NOMO-1 treated with dmso at 0.1 percent for 144 hours (cell line): Measurements from ENCODE around the gene MAN2B1.
"Not testable (repeated sequence)": the region's sequence is repeated elsewhere in the genome, so short reads cannot be mapped to it uniquely, and the experiment has no call there.

Source experiments
- DNase-seq: peaks from one replicate; lab custom pipeline; 2025; ENCODE audit not compliant: unreplicated experiment; lab: John Stamatoyannopoulos, UW

MAN2B1 gene

DNA sequence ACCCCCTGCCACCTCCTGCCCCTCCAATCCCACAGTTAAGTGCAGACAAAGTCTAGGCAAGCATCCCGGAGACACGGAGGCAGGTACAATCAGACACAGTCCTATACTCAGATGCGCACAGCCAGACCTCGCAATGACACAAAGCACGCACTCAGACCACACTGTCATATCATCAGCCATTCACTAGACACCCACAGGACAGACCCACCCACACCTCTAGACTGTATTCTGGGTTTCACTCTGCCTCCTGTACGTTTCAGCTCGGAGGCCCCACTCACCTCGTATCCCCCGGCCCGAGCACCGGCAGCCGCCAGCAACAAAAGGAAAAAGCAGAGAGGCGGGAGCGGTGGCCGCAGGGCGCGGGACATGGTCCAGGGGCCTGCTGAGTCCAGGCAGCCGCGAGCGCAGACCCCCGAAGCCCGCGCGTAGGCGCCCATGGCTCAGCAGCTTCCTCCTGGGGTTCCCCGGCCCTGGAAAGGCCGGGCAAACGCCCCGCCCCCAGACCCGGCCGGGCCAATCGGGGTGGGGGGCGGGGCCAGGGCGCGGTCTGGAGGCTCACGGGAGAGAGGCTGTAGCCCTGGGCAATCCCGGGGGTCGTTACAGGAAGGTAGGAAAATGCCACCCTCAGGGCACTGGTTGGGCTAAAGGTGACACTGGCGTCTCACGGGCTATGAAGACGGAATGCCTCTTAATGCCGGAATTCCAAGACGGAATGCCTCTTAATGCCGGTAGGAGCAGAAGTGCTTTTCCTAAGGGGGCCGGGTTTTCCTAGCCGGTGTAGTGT is at the start of gene MAN2B1, which contains the start of gene WDR83:
Gene MAN2B1 (minus strand): TSS at position 478 of the 784 bp plus-strand sequence. CDS start 41 bp downstream, at position 437.
Gene WDR83 (plus strand): TSS at position 543 of the 784 bp plus-strand sequence. CDS start 2,984 bp downstream, outside the sequence.
- DNase-seq = peak; percentile 46

DNA sequence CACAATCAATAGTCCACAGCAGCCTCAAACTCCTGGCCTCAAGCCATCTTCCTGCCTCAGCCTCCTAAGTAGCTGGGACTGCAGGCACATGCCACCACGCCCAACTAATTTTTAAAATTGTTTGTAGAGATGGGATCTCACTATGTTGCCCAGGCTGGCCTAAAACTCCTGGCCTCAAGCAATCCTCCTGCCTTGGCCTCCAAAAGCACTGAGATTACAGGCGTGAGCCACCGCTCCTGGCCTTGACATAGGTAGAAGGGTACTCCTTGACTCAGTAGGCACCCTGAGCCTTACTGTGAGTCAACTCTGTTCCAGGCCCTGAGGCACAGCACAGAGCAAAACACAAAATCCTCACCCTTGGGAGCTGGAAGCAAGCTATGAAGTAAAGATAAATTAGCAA is 49.4 kb upstream of the MAN2B1 start:
- DNase-seq = no peak

DNA sequence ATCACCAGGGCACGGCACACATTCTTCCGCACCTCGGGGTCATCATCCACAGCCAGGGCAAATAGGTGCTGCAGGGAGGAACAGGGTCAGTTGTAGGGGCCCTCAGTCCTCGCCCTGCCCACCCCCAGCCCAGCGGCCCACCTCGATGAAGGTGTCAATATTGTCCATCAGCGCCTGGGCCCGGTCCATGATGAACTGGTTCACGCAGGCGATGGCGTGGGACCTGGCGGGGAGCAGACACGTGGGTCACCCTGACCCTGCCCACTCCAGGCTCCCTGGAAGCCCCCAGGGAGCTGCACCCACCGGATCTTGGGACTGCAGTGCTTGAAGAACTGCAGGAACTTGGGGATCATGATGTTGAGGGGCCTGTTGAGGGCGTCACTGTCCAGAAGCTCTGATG is 48.6 kb upstream of the MAN2B1 start:
- DNase-seq = no peak

DNA sequence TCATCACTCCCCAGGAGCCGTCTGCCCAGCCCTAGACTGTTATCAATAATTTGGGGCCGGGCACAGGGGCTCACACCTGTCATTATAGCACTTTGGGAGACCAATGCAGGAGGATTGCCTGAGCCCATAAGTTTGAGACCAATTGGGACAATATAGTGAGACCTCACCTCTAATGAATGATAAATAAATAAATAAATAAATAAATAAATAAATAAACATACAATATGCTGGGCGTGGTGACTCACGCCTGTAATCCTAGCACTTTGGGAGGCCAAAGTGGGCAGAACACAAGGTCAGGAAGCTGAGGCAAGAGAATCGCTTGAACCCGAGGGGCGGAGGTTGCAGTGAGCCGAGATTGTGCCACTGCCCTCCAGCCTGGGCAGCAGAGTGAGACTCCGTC is 46.8 kb upstream of the MAN2B1 start:
- DNase-seq = not testable (repeated sequence)

DNA sequence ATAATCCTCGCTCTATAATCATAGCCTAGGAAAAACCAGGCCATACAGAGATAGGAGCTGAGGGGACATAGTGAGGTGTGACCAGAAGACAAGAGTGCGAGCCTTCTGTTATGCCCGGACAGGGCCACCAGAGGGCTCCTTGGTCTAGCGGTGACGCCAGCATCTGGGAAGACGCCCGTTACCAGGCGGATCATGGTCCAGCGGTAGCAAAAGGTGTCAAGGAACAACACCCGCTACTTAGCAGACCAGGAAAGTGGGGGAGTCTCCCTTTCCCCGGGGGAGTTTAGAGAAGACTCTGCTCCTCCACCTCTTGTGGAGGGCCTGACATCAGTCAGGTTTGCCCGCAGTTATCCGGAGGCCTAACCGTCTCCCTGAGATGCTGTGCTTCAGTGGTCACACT is 45.5 kb upstream of the MAN2B1 start:
- DNase-seq = not testable (repeated sequence)

DNA sequence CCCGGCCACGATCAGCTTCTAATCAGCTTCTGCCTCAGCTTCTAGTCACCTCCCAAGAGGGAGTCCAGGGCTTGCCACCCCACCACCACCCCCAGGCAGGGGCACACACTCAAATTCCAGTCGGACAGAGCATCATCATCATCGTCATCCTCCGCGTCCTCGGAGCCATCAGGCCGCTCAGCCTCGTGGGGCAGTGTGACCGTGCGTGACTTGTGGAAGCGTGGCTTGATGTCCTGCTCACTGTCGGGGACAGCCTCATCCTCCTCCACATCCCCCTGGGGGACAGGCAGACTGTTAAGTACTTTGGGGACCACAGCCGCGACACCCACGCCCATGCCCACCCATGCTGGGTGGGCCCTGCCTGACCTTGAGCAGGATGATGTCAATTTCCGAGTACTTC is 44.6 kb upstream of the MAN2B1 start:
- no peak for DNase-seq

DNA sequence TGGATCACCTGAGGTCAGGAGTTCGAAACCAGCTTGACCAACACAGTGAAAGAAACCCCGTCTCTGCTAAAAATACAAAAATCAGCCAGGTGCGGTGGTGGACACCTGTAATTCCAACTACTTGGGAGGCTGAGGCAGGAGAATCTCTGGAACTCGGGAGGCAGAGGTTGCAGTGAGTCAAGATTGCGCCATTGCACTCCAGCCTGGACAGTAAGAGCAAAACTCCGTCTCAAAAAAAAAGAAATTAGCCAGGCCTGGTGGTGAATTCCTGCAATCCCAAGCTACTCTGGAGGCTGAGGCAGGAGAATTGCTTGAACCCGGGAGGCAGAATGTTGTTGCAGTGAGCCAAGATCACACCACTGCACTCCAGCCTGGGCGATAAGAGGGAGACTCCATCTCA is 42.1 kb upstream of the MAN2B1 start:
- no peak for DNase-seq

DNA sequence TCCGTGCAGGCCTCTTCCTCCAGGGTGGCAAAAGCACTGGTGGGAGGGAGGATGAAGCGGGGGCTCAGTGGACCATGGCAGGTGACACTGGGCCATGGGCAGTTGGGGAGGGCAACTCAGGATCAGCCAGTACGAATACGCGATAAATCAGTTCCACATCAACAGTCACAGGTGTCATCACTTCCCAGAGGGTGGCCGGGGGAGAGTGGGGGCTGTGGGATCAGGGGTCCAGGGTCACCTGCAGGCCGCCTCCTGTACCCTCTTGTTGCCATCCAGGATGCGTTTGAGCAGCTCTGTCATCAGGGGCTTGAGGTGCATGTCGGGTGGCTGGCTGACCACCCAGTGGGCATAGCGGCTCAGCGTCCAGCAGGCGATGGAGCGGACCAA is 39.8 kb upstream of the MAN2B1 start:
- no peak for DNase-seq

DNA sequence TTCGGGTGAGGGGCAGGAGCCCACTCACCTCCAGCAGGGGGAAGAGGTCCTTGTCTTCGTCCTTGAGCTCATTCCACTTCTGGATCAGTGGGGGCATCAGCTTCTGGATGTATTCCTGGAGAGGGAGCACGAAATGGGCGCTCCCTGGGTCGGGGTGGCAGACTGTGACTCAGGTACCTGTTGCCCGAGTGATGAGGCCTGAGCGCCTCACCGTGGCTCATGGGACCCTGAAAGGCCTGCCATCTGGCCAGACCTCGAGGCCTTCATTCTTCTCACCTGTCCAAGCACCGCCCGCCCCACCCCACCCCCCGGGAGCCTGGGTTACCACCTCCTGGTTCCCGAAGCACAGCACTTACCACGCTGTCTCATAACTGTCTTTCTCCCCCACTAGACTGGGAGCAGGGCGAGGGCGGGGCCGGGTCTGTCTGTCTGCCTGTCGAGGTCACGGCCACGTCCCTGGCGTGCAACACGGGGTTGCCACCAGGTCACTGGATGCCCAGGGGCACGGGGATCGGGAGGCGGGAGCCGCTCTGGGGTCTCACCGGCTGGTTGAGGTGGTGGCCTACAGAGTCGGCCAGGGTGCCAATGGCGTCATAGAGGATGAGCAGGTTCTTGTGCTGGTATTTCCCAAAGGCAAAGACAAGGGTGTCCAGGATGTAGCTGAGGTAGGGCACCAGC is 39.3 kb upstream of the MAN2B1 start:
- no peak for DNase-seq

DNA sequence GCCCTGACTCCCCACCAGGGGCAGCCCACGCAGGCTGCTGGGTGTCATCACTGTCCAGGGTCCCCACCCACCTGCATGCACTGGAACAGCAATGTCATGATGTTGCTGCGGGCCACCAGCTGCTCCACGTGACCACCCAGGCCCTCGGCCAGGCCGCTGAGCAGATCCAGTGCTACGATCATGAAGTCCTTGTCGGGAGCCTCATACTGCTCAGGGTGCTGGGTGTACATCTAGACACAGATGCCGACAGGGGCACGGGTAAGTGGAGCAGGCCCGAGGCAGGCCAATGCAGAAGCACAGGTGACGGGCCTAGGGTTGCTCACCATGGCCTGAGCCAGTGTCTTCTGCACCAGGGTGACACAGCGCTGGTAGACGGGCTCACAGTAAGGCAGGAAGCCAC is 38.6 kb upstream of the MAN2B1 start:
- DNase-seq = no peak

DNA sequence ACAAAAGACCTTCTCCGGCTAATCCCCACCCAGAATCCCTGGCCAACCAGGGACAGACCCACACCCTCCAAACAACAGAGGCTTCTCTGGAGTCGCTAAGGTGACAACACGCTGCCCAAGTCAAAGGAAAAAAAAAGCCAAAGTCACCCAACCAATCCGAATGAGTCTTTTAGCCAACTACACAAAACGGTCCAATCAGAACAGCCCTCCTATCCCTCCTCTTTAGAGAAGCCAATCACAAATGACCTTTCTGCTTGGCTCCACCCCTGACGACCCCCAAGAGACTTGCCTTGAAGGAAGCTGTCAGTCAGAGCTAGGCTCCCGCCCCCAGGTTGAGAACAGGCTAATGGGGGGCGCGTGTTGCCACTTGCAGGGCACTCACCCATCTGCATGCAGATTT is 36.5 kb upstream of the MAN2B1 start:
- no peak for DNase-seq

DNA sequence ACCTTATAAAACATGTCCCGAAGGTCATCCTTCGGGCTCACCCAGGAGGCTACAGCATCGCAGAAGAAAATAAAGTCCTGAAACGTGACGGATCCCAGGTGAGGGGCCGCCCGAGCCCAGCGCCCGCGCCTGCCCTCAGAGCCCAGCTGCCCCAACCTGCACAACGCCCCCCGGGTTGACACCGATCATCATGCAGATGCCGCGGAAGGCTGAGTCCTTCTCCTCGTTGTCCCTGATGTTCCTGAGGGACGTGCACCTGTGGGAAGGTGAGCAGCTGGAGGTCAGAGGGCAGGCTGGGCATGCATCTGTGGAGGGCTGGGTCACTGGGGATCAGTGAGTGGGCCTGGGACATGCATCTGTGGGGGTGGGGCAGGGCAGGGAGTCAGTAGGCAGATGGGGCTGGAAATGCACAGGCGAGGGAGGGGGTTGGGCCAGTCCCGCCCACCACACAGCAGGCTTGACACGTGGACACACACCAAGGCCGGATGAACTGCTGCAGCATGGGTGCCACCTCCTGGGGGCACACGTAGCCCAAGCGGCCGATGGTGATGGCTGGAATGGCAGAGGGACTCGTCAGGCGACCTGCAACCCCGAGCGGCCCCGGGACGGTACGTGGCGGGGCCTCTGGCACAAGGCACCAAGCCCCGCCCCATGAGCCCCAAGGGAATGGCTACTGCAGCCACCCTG is 35.2 kb upstream of the MAN2B1 start:
- no peak for DNase-seq

DNA sequence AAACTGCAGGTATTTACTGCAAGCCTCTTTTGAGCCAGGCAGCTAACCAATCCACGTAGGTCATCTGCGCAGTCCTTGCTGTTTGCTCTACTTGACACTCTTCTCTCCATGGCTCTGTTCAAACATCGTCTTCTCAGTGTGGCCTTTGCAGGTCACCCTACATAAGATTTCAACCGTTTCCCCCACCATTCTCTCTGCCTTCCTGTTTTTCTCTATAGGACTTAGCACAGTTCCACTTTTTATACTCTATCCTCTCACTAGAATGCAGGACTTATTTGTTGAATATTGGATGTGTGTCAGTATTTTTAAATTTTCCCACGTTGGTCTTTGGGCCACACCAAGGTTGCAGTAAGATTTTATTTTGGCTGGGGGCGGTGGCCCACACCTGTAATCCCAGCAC is 31.6 kb upstream of the MAN2B1 start:
- DNase-seq = no peak

DNA sequence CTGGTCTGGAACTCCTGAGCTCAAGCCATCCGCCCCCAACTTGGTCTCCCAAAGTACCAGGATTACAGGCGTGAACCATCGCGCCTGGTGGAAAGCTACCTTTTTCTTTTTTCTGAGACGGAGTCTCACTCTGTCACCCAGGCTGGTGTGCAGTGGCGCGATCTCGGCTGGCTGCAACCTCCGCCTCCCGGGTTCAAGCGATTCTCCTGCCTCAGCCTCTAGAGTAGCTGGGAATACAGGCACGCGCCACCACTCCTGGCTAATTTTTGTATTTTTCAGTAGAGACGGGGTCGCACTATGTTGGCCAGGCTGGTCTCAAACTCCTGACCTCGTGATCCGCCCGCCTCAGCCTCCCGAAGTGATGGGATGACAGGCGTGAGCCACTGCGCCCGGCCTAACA is 30.9 kb upstream of the MAN2B1 start:
- not testable (repeated sequence) for DNase-seq

DNA sequence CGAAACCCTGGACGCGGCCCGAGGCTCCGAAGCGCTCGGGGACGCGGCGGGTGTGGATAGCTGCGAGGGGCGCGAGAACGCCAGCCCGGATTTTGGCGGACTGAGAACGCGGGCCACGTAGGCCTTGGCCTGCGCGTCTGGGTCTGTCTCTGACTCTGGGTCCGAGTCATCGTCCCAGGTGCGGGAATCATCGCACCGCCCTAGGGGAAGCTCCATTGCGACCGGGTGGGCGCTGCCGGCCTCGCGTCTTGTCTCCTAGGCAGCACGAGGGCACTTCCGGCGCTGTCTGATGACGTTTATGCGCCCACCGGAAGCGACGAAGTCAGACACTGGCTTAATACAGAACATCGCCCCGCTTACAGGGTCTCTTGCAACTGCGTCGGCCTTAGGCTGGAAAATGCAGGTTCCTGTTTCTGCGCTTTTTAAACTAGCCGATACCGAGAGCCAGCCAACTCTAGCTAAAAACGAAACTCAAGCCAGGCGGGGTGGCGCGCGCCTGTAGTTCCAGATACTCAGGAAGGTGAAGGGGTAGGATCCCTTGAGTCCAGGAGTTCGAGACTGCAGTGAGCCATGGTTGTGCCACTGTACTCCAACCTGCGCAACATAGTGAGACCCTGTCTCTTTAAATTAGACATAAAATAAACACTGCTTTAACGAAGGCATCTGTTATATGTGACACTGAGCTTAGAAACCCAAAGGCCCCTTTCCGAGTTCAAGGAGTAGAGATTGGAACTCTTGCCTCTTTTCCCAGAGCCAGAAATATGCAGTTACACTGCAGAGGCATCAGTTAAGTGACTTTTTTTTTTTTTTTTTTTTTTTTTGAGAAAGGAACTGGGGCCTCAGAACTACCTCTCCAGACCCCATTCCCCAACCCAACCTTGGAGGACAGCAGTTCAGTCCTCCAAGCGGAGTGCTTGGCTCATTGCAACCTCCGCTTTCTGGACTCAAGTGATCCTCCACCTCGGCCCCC is 30.1 kb upstream of the MAN2B1 start, which contains the start of gene FBXW9:
Gene FBXW9 (minus strand): TSS at position 266 of the 970 bp plus-strand sequence. CDS start 50 bp downstream, at position 216.
- DNase-seq = peak; percentile 83

DNA sequence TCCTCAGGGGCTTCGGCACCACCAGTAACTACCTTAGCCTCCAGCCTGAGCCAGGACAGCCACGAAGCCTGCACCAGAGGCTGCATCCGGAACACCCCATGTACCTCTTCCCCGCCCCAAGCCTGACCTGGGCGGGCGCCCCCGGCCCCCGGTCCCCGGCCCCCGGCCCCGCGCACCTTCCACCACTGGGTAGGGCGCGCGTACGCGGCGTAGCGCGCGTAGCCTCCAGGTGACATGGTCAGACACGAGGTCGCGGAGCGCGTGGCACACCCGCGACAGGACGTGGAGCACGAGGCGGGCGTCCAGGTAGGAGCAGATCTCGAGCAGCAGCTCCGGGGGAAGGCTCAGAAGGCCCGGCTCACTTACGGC is 29.4 kb upstream of the MAN2B1 start:
- no peak for DNase-seq

DNA sequence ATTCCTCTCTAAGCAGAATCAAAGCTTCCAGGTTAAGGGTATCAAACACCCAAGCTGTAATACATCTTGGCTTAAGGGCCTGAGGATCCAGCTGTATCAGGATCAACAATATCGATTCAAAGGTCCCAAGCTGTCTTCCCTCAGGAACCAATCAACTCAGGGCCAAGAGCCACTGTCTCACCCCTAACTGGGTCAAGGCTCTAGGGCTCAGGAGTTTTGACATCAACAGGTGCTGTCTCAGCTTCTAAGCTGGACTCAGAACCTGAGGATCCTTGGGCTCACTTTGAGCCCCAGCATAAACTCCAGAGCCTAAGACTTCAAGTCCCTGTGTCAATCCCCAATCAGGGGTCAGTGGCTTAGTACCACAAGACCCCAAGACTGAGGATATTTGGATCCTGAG is 29.0 kb upstream of the MAN2B1 start:
- no peak for DNase-seq

DNA sequence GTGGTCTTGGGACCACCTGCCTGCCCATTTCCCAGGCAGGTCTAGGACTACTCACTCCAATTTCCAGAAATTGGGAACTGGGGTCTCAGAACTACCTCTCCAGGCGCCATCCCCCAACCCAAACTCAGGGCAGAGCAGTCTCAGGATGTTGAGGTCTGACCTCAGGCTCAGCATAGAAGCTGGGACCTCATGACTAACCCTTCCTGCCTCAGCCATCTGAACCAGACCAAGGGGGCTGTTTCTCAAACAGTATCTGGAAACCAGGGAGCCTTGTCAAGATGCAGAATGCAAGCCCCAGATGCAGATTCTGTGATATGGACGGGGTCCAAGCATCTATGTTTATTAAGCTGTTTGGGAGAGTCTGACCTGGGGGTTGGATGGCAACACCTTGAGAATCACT is 28.6 kb upstream of the MAN2B1 start:
- DNase-seq = no peak

DNA sequence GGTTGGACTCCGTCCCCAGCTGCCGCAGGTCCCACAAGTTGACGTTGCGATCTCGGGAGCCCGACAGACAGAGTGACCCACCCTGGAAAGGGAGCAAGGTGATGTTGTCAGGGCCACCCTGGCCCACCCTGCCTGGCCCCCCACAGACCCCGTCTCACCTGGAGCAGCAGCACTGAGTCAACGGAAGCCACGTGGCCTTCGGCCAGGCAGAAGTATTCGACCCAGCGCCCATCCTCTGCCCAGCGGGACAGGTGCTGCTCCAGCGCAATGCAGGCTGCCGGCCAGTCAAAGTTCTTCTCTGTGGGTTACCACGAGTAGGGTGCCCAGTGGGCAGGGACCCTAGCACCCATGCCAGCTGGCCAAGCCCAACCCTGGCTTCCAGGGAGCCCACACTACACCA is 28.1 kb upstream of the MAN2B1 start:
- DNase-seq = no peak

DNA sequence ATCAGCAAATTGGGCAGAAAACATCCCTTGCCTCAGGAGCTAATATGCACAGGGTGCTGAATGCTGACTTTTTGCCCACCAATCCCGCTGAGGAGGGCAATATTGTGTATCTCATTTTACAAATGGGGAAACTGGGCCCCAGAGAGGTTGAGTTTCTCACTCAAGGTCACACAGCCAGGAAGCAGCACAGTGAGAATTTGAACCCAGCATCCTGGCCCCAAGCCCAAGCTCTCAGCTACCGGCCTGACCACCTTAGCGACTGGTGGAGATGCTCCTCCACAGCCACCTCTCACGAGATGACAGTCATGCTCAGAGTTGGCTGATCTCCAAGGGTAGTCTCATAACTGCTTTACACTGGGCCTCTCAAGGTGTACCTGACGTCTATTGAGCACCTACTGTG is 26.4 kb upstream of the MAN2B1 start:
- DNase-seq = no peak
